Ishikawa (cell line): ENCODE data around the gene AUTS2.

Source experiments
- CEBPB ChIP-seq: IDR thresholded peaks from 2 replicates; pipeline ENCODE4 v1.6.1; 2012
- CREB1 ChIP-seq: IDR thresholded peaks from 2 replicates; pipeline ENCODE4 v1.6.1; 2012; ENCODE audit warnings: low read depth
- EGR1 ChIP-seq: IDR thresholded peaks from 2 replicates; pipeline ENCODE4 v1.6.1; 2012
- EP300 ChIP-seq: IDR thresholded peaks from 2 replicates; pipeline ENCODE4 v1.6.1; 2012; ENCODE audit warnings: borderline replicate concordance
- FOXM1 ChIP-seq: IDR thresholded peaks from 2 replicates; pipeline ENCODE4 v1.6.1; 2012; ENCODE audit warnings: low read depth, borderline replicate concordance
- NFIC ChIP-seq: IDR thresholded peaks from 2 replicates; pipeline ENCODE4 v1.6.1; 2012
- RAD21 ChIP-seq: IDR thresholded peaks from 2 replicates; pipeline ENCODE4 v1.6.1; 2012; ENCODE audit warnings: low read depth
- TAF1 ChIP-seq: IDR thresholded peaks from 2 replicates; pipeline ENCODE4 v1.6.1; 2012; ENCODE audit warnings: low read depth, mild to moderate bottlenecking
- TCF12 ChIP-seq: IDR thresholded peaks from 2 replicates; pipeline ENCODE4 v1.6.1; 2012; ENCODE audit warnings: low read depth
- TEAD4 ChIP-seq: IDR thresholded peaks from 2 replicates; pipeline ENCODE4 v1.6.1; 2012
- USF1 ChIP-seq: IDR thresholded peaks from 2 replicates; pipeline ENCODE4 v1.6.1; 2012
- YY1 ChIP-seq: IDR thresholded peaks from 2 replicates; pipeline ENCODE4 v1.6.1; 2012; ENCODE audit warnings: low read depth
- ZBTB7A ChIP-seq: IDR thresholded peaks from 2 replicates; pipeline ENCODE4 v1.6.1; 2012; ENCODE audit warnings: low read depth
- TF ChIP-seq, protein P1 (sequence below): IDR thresholded peaks from 2 replicates; pipeline ENCODE4 v1.6.1; 2012
- TF ChIP-seq, protein P2 (sequence below): IDR thresholded peaks from 2 replicates; pipeline ENCODE4 v1.6.1; 2012; ENCODE audit warnings: low read depth, mild to moderate bottlenecking

Gene AUTS2

GRCh38 chr7:69654381-69654780 is 56.1 kb downstream of the AUTS2 start:
- TF ChIP-seq RAD21 = no peak
- TF ChIP-seq, protein P1, sequence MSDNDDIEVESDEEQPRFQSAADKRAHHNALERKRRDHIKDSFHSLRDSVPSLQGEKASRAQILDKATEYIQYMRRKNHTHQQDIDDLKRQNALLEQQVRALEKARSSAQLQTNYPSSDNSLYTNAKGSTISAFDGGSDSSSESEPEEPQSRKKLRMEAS = no peak
- no peak for TF ChIP-seq NFIC
- no peak for TF ChIP-seq YY1
- TF ChIP-seq FOXM1 = no peak
- no peak for TF ChIP-seq TEAD4
- no peak for TF ChIP-seq EP300
- no peak for TF ChIP-seq ZBTB7A
- TF ChIP-seq EGR1 = no peak
- TF ChIP-seq CEBPB = no peak
- TF ChIP-seq TAF1 = no peak
- no peak for TF ChIP-seq USF1
- no peak for TF ChIP-seq CREB1
- TF ChIP-seq TCF12 = no peak
- TF ChIP-seq, protein P2, sequence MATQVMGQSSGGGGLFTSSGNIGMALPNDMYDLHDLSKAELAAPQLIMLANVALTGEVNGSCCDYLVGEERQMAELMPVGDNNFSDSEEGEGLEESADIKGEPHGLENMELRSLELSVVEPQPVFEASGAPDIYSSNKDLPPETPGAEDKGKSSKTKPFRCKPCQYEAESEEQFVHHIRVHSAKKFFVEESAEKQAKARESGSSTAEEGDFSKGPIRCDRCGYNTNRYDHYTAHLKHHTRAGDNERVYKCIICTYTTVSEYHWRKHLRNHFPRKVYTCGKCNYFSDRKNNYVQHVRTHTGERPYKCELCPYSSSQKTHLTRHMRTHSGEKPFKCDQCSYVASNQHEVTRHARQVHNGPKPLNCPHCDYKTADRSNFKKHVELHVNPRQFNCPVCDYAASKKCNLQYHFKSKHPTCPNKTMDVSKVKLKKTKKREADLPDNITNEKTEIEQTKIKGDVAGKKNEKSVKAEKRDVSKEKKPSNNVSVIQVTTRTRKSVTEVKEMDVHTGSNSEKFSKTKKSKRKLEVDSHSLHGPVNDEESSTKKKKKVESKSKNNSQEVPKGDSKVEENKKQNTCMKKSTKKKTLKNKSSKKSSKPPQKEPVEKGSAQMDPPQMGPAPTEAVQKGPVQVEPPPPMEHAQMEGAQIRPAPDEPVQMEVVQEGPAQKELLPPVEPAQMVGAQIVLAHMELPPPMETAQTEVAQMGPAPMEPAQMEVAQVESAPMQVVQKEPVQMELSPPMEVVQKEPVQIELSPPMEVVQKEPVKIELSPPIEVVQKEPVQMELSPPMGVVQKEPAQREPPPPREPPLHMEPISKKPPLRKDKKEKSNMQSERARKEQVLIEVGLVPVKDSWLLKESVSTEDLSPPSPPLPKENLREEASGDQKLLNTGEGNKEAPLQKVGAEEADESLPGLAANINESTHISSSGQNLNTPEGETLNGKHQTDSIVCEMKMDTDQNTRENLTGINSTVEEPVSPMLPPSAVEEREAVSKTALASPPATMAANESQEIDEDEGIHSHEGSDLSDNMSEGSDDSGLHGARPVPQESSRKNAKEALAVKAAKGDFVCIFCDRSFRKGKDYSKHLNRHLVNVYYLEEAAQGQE = no peak

DNA sequence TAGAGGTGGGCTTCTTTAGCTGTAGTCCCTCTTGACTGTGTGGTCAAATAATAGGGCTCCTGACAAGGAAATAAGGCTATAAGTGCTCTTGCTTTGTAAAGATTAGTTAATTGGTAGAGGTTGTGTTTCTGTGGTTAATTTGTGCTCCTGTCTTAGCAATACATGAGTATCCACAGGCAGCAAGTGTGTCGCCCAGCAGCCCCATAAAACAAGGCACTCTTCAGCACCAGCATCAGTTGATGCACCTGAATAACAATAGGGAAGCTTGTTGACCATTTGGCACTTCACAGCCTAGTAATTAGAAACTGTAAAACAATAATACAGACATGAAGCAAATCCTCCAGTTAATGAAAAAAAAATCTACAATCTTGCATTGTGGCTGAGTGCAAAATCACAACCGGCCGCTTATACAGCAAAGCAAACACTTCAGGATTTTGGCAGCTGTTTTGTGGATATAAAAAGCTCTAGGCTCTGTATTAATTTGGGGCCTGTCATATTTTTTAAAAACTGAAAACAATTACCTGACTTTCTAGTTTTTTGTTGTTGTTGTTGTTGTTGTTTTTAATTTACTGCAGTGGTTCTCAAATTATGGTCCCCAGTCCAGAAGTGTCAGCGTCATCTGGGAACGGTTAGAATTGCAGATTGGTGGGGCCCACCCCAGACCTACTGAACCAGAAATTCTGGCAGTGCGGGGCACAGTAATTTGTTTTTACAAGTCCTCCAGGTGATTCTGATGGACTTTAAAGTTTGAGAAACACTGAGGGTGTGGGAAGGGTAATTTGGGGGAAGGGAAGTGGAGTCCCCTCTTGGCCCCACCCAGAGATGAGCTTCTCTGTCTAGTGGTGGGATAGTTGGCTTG is 56.8 kb downstream of the AUTS2 start:
- TF ChIP-seq RAD21 (no peak), TEAD4 (no peak), YY1 (no peak), ZBTB7A (no peak), EP300 (no peak), TCF12 (no peak)
- TF ChIP-seq, protein P1 = no peak
- TF ChIP-seq, protein P2 = no peak

- TF ChIP-seq TCF12 (no peak), EGR1 (no peak), FOXM1 (no peak), TEAD4 (no peak), RAD21 (no peak), ZBTB7A (no peak), USF1 (no peak), NFIC (no peak), TAF1 (no peak), YY1 (no peak), CREB1 (no peak), CEBPB (no peak), EP300 (no peak)
- TF ChIP-seq, protein P1 = no peak
- TF ChIP-seq, protein P2 = no peak
These were observed 57.8 kb downstream of the AUTS2 start for GRCh38 chr7:69656077-69656476.

DNA sequence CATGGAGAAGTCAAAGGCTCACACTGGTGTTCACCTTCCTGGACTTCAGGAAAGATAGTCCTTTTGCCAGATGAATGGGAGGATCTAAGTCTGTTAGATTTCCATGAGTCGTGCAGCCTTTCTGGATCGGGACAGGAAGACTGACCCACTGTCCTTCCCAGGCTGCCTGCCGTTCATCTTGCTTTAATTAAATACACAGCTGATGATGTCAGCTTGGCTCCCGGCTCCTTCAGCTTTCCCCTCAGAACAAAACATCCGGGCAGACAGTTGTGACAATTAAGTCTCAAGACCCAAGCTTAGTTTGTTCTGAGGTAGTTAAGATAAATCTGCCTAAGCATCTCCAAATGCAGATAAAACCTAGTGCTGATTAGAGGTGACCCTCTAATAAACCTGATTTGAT is 58.6 kb downstream of the AUTS2 start:
- TF ChIP-seq FOXM1 = no peak
- no peak for TF ChIP-seq TCF12
- TF ChIP-seq EGR1 = no peak
- TF ChIP-seq CEBPB = no peak
- no peak for TF ChIP-seq USF1
- no peak for TF ChIP-seq ZBTB7A
- TF ChIP-seq RAD21 = no peak
- no peak for TF ChIP-seq CREB1
- TF ChIP-seq, protein P2 = no peak
- no peak for TF ChIP-seq TEAD4
- no peak for TF ChIP-seq TAF1
- TF ChIP-seq NFIC = no peak
- no peak for TF ChIP-seq YY1
